Activated T-cell treated with anti-CD3 and anti-CD28 coated beads for 1 hour (primary cell): ENCODE data around the gene CENPQ.

ENCODE experiments used
- DNase-seq: peaks from one replicate; pipeline ENCODE4 v3.0.0-alpha.2; 2020; ENCODE audit warnings: low read depth

The CENPQ gene

GRCh38 chr6:49541936-49542335, 78.8 kb downstream of the CENPQ start:
- no peak for DNase-seq
